ENCODE data around the gene PDE1C.

PDE1C gene

DNA sequence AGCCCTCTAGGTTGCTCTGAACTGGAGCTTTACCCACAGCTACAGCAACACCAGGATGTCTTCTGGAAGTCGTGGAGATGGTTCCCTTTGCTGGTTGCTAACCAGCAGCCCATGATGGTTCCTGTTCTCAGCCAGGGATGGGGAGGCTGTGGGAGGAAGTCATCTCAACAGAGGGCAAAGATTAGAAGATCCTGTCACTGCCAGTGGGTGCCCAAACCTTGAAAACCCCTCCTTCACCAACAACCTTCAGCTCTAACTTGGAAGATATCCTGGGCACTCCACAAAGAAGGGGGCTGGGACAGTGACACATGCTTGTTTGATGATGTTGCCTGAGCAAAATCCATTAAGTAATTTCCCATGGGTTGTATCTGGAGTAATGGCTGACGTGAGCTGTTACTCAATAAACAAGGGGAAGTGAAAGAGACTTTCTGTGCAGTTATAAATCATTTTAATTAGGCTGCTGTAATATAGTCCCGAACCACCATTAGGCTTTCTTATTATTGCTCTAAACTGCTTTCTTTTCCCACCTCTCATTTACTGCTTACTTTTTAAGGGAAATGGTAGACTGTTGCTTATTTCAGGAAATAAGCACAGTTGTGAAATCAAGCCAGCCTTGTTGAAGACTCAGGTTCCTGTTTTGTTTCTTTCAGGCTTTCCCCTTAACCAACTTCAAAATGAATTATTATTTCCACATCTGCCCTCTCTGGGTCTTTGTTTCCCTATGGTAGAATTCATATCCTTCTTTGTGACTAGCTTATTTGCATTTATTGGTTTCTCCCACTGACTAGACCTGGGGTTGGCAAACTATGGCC, 258.4 kb downstream of the PDE1C start:
- ChIA-PET POLR2A (no interaction called here), CTCF (interaction anchor here (0.6 to 0.8 kb wide), 2 partner anchors 19 to 226 kb away, joined by 3 read pairs; no protein-coding TSS in a partner anchor)
- no peak for TF ChIP-seq CTBP1 (IDR thresholded peaks at IDR 0.05; ENCODE audit: borderline replicate concordance)
- no peak for TF ChIP-seq BHLHE40 (IDR thresholded peaks at IDR 0.05; ENCODE audit: borderline replicate concordance)
- no peak for TF ChIP-seq FOXM1 (IDR thresholded peaks at IDR 0.05; ENCODE audit: borderline replicate concordance)
- TF ChIP-seq ZNF384 (IDR thresholded peaks at IDR 0.05), result no peak
- no peak for TF ChIP-seq ARNT (IDR thresholded peaks at IDR 0.05)
- no peak for TF ChIP-seq NFRKB (IDR thresholded peaks at IDR 0.05)
- TF ChIP-seq PKNOX1 (IDR thresholded peaks at IDR 0.05), result no peak
- TF ChIP-seq TARDBP (IDR thresholded peaks at IDR 0.05), result no peak
- TF ChIP-seq SP1 (IDR thresholded peaks at IDR 0.05), result no peak
- TF ChIP-seq FOXA1 (IDR thresholded peaks at IDR 0.05), result no peak
- no peak for TF ChIP-seq FOXK2 (IDR thresholded peaks at IDR 0.05)
- no peak for TF ChIP-seq SUZ12 (IDR thresholded peaks at IDR 0.05)
- peak; percentile 8 for DNase-seq (ENCODE audit: extremely low spot score)

GRCh38 chr7:31805209-31805818, 264.9 kb downstream of the PDE1C start:
- no peak for DNase-seq (ENCODE audit: extremely low spot score)
- ChIA-PET POLR2A (no interaction called here), CTCF (no interaction called here)
- TF ChIP-seq HDGF (IDR thresholded peaks at IDR 0.05; ENCODE audit: borderline replicate concordance), result no peak
- no peak for TF ChIP-seq NFRKB (IDR thresholded peaks at IDR 0.05)
- no peak for TF ChIP-seq L3MBTL2 (conservative IDR thresholded peaks at IDR 0.05)

- no peak for DNase-seq (ENCODE audit: extremely low spot score)
- ChIA-PET POLR2A (no interaction called here), CTCF (no interaction called here)
- TF ChIP-seq SP1 (IDR thresholded peaks at IDR 0.05), result no peak
- TF ChIP-seq FOXA1 (IDR thresholded peaks at IDR 0.05), result no peak
- TF ChIP-seq LEF1 (IDR thresholded peaks at IDR 0.05; ENCODE audit: borderline replicate concordance), result no peak
- TF ChIP-seq L3MBTL2 (conservative IDR thresholded peaks at IDR 0.05), result no peak
- no peak for TF ChIP-seq ELF4 (IDR thresholded peaks at IDR 0.05)
- TF ChIP-seq PKNOX1 (IDR thresholded peaks at IDR 0.05), result no peak
- no peak for TF ChIP-seq ZNF384 (IDR thresholded peaks at IDR 0.05)
- no peak for TF ChIP-seq FOXM1 (IDR thresholded peaks at IDR 0.05; ENCODE audit: borderline replicate concordance)
- no peak for TF ChIP-seq BHLHE40 (IDR thresholded peaks at IDR 0.05; ENCODE audit: borderline replicate concordance)
- no peak for TF ChIP-seq TARDBP (IDR thresholded peaks at IDR 0.05)
Observed at GRCh38 chr7:31796375-31796774, 273.8 kb downstream of the PDE1C start.

- POLR2A ChIA-PET, result no interaction called here
- CTCF ChIA-PET, result no interaction called here
- no peak for DNase-seq (ENCODE audit: extremely low spot score)
- TF ChIP-seq FOXM1 (IDR thresholded peaks at IDR 0.05; ENCODE audit: borderline replicate concordance) (no peak), BHLHE40 (IDR thresholded peaks at IDR 0.05; ENCODE audit: borderline replicate concordance) (no peak), SP1 (IDR thresholded peaks at IDR 0.05) (no peak), L3MBTL2 (conservative IDR thresholded peaks at IDR 0.05) (no peak), FOXA1 (IDR thresholded peaks at IDR 0.05) (no peak), NFRKB (IDR thresholded peaks at IDR 0.05) (no peak), CTBP1 (IDR thresholded peaks at IDR 0.05; ENCODE audit: borderline replicate concordance) (no peak), ARNT (IDR thresholded peaks at IDR 0.05) (no peak), ZNF384 (IDR thresholded peaks at IDR 0.05) (no peak)
Observed at GRCh38 chr7:31794851-31795344, 275.3 kb downstream of the PDE1C start.

- ChIA-PET POLR2A (no interaction called here), CTCF (no interaction called here)
- no peak for TF ChIP-seq SP1 (IDR thresholded peaks at IDR 0.05)
- no peak for TF ChIP-seq ARNT (IDR thresholded peaks at IDR 0.05)
- TF ChIP-seq ZNF384 (IDR thresholded peaks at IDR 0.05), result no peak
- no peak for TF ChIP-seq ELF4 (IDR thresholded peaks at IDR 0.05)
- TF ChIP-seq CTBP1 (IDR thresholded peaks at IDR 0.05; ENCODE audit: borderline replicate concordance), result no peak
- no peak for TF ChIP-seq BHLHE40 (IDR thresholded peaks at IDR 0.05; ENCODE audit: borderline replicate concordance)
- TF ChIP-seq TARDBP (IDR thresholded peaks at IDR 0.05), result no peak
- no peak for TF ChIP-seq PKNOX1 (IDR thresholded peaks at IDR 0.05)
- TF ChIP-seq L3MBTL2 (conservative IDR thresholded peaks at IDR 0.05), result no peak
- TF ChIP-seq HDGF (IDR thresholded peaks at IDR 0.05; ENCODE audit: borderline replicate concordance), result no peak
- no peak for TF ChIP-seq FOXK2 (IDR thresholded peaks at IDR 0.05)
- TF ChIP-seq LEF1 (IDR thresholded peaks at IDR 0.05; ENCODE audit: borderline replicate concordance), result no peak
- TF ChIP-seq SUZ12 (IDR thresholded peaks at IDR 0.05), result no peak
- no peak for TF ChIP-seq NFRKB (IDR thresholded peaks at IDR 0.05)
- no peak for TF ChIP-seq FOXA1 (IDR thresholded peaks at IDR 0.05)
- no peak for TF ChIP-seq FOXM1 (IDR thresholded peaks at IDR 0.05; ENCODE audit: borderline replicate concordance)
- no peak for DNase-seq (ENCODE audit: extremely low spot score)
Observed at GRCh38 chr7:31791881-31792280, 278.3 kb downstream of the PDE1C start.
